HG03139 (cell line): ENCODE measurements around the gene VDAC1.
"Not testable (repeated sequence)": the region's sequence is repeated elsewhere in the genome, so short reads cannot be mapped to it uniquely, and the experiment has no call there.

ENCODE experiments used
- ATAC-seq: cut with Tn5 transposase; IDR thresholded peaks from one replicate; pipeline ENCODE4 v1.9.1; 2021; ENCODE audit not compliant: unreplicated experiment

Gene VDAC1

GRCh38 chr5:134004626-134005416, at the start of gene VDAC1:
TSS of gene VDAC1 (minus strand) at chr5:134004975. CDS start at chr5:133993012, 11,963 bp downstream.
- ATAC-seq: peak; percentile 67

- no peak for ATAC-seq
These were observed 49.1 kb upstream of the VDAC1 start for GRCh38 chr5:134053840-134054338.

- no peak for ATAC-seq
These were observed 48.6 kb upstream of the VDAC1 start for GRCh38 chr5:134053314-134053839.

- no peak for ATAC-seq
These were observed 46.5 kb upstream of the VDAC1 start for GRCh38 chr5:134051305-134051704.

- ATAC-seq: no peak
These were observed 44.1 kb upstream of the VDAC1 start for GRCh38 chr5:134048864-134049263.

GRCh38 chr5:134047687-134048056, 42.9 kb upstream of the VDAC1 start:
- no peak for ATAC-seq

GRCh38 chr5:134046801-134047686, 42.3 kb upstream of the VDAC1 start:
- no peak for ATAC-seq

- ATAC-seq: no peak
These were observed 41.6 kb upstream of the VDAC1 start for GRCh38 chr5:134046330-134046729.

GRCh38 chr5:134043793-134044792, 39.3 kb upstream of the VDAC1 start:
- ATAC-seq: no peak

- ATAC-seq: no peak
These were observed 37.0 kb upstream of the VDAC1 start for GRCh38 chr5:134041570-134042411.

GRCh38 chr5:134038138-134038537, 33.4 kb upstream of the VDAC1 start:
- ATAC-seq: no peak

- no peak for ATAC-seq
These were observed 32.4 kb upstream of the VDAC1 start for GRCh38 chr5:134037160-134037559.

GRCh38 chr5:134034326-134034725, 29.6 kb upstream of the VDAC1 start:
- ATAC-seq: no peak

GRCh38 chr5:134030303-134030964, 25.7 kb upstream of the VDAC1 start:
- not testable (repeated sequence) for ATAC-seq

- ATAC-seq: no peak
These were observed 24.4 kb upstream of the VDAC1 start for GRCh38 chr5:134029156-134029555.

- ATAC-seq: no peak
These were observed 23.7 kb upstream of the VDAC1 start for GRCh38 chr5:134028496-134028895.

- no peak for ATAC-seq
These were observed 22.5 kb upstream of the VDAC1 start for GRCh38 chr5:134027288-134027615.

- ATAC-seq: peak; percentile 76
These were observed 21.9 kb upstream of the VDAC1 start for GRCh38 chr5:134026521-134027287.
